Caco-2 (cell line): ENCODE measurements around the gene DNAH10. TPM values are rescaled to one million over a fixed set of nuclear protein-coding genes. Genes with fewer than 3 reads are reported as not detected.

Experiments
- BruUV-seq: library from RNA; stranded (reverse); fragments of 400-500 nt; replicated peaks from 2 replicates; lab custom pipeline; 2021; lab: Mats Ljungman, UMichigan
- CTCF ChIA-PET: fragments of 300-600 bp; sonication (Branson Sonifier 250); formaldehyde crosslinking; loops from one replicate; lab custom pipeline; 2022; ENCODE audit warnings: antibody characterized with exemption; lab: Charles Lee
- POLR2A ChIA-PET: fragments of 300-600 bp; sonication (Branson Sonifier 250); formaldehyde crosslinking; loops from one replicate; lab custom pipeline; 2022; ENCODE audit warnings: antibody characterized with exemption; lab: Charles Lee
- DNase-seq, 2 experiments: peaks; one replicate each; pipeline versions ENCODE4 v3.0.0 to v3.0.0-alpha.2; 2020 to 2022
- H3K27me3 ChIP-seq: replicated peaks from 2 replicates; pipeline ENCODE4 v1.6.0; 2011; ENCODE audit warnings: low read length; ENCODE audit not compliant: control insufficient read depth, insufficient read depth
- H3K36me3 ChIP-seq: 2 replicates; pipeline ENCODE4 v1.5.1; 2011; ENCODE audit warnings: low read length; ENCODE audit not compliant: control insufficient read depth, insufficient read depth
- H3K4me1 ChIP-seq: fragments of 250-450 bp; sonication (Bioruptor Pico); 2 replicates; pipeline ENCODE4 v1.5.1; 2020; ENCODE audit warnings: mild to moderate bottlenecking
- H3K4me3 ChIP-seq: 2 replicates; pipeline ENCODE4 v1.5.1; 2011; ENCODE audit warnings: low read depth, mild to moderate bottlenecking, control low read depth, low read length
- H3K9me3 ChIP-seq: fragments of 250-450 bp; sonication (Bioruptor Pico); 2 replicates; pipeline ENCODE4 v1.5.1; 2020; ENCODE audit warnings: mild to moderate bottlenecking, moderate library complexity
- H3K27ac Mint-ChIP-seq: one replicate; pipeline ENCODE4 v1.8.0; 2022; ENCODE audit warnings: mixed read lengths; ENCODE audit not compliant: unreplicated experiment
- H3K27me3 Mint-ChIP-seq: one replicate; pipeline ENCODE4 v1.8.0; 2022; ENCODE audit warnings: mixed read lengths; ENCODE audit not compliant: insufficient read depth, unreplicated experiment
- H3K36me3 Mint-ChIP-seq: one replicate; pipeline ENCODE4 v1.8.0; 2022; ENCODE audit warnings: mild to moderate bottlenecking, mixed read lengths; ENCODE audit not compliant: insufficient read depth, unreplicated experiment
- H3K4me1 Mint-ChIP-seq: one replicate; pipeline ENCODE4 v1.8.0; 2022; ENCODE audit warnings: low read depth, mixed read lengths; ENCODE audit not compliant: unreplicated experiment
- H3K4me3 Mint-ChIP-seq: one replicate; pipeline ENCODE4 v1.8.0; 2022; ENCODE audit warnings: mild to moderate bottlenecking, moderate library complexity, mixed read lengths; ENCODE audit not compliant: unreplicated experiment
- H3K9me3 Mint-ChIP-seq: one replicate; pipeline ENCODE4 v1.8.0; 2022; ENCODE audit warnings: mixed read lengths; ENCODE audit not compliant: unreplicated experiment
- intact Hi-C: fragments of 100-400 bp; cut with micrococcal nuclease; formaldehyde crosslinking; loops from one replicate; pipeline ENCODE4 v1.10.0; 2022; ENCODE audit not compliant: unreplicated experiment
- total RNA-seq: library from RNA; stranded (reverse); gene quantifications from 2 replicates; pipeline ENCODE4 v1.2.3, GENCODE V29; 2022
- TF ChIP-seq, protein P1 (sequence below), 2 experiments: fragments of 200-600 bp in 1 of 2; IDR thresholded peaks; 1 replicate in 1 of 2; 2 replicates in 1 of 2; pipeline versions ENCODE4 v1.5.1 to v1.8.0; 2011 to 2022; ENCODE audit warnings: antibody characterized with exemption in 1 of 2, control low read depth in 1 of 2, inconsistent platforms in 1 of 2, low read depth in 1 of 2, low read length in 1 of 2, mild to moderate bottlenecking in 1 of 2, moderate library complexity in 1 of 2; ENCODE audit not compliant: insufficient read depth in 1 of 2, severe bottlenecking in 1 of 2, unreplicated experiment in 1 of 2

Gene DNAH10
- total RNA-seq, 1 experiment from 2014 or later: 0.45 TPM

DNA sequence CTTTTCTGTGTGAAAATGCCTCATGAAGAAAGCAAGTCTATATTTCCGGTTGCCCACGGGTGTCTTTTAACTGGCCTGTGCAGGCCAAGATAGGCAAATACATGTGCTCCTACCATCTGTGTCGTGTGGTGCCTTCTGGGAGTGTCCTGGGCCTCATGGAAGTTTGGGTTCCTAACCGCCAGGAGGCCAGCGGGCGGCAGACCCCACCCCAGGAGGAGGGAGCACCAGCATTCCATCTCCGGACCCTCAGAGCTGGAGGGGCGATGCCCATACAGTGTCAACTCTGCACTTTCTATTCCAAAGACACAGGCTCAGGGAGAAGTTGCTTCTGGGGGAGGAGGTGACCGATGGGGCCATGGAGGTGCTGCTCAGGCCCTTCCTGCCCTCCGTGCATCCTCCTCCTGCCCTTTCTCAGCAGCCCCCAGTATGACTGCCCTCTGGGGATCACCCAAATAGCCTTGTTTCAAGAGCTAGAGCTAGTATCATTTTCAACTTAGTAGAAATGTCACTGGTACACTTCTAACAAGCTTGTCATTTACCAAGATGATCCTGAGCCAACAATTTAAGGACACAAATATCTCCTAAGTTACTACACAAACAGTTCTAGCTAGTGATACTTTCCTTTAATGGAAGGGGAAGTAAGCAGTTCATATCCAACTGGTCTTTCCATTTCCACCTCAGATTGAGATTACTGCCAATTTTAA lies 192.7 kb downstream of the DNAH10 start:
- intact Hi-C loops: no loop called here
- TF ChIP-seq, protein P1, sequence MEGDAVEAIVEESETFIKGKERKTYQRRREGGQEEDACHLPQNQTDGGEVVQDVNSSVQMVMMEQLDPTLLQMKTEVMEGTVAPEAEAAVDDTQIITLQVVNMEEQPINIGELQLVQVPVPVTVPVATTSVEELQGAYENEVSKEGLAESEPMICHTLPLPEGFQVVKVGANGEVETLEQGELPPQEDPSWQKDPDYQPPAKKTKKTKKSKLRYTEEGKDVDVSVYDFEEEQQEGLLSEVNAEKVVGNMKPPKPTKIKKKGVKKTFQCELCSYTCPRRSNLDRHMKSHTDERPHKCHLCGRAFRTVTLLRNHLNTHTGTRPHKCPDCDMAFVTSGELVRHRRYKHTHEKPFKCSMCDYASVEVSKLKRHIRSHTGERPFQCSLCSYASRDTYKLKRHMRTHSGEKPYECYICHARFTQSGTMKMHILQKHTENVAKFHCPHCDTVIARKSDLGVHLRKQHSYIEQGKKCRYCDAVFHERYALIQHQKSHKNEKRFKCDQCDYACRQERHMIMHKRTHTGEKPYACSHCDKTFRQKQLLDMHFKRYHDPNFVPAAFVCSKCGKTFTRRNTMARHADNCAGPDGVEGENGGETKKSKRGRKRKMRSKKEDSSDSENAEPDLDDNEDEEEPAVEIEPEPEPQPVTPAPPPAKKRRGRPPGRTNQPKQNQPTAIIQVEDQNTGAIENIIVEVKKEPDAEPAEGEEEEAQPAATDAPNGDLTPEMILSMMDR (IDR thresholded peaks at IDR 0.05; ENCODE audit: insufficient read depth in 1 of 2, low read depth in 1 of 2, low read length in 1 of 2, severe bottlenecking in 1 of 2, unreplicated experiment in 1 of 2): no peak
- H3K27ac Mint-ChIP-seq: no peak overlapping the region
- no peak overlapping the region for H3K4me3 Mint-ChIP-seq
- Histone ChIP-seq H3K27me3 (no peaks in the 10 kb centered on the region), H3K4me1 (peaks cover 3% of the 10 kb centered on the region), H3K36me3 (no peaks in the 10 kb centered on the region), H3K4me3 (no peak overlapping the region), H3K9me3 (no peaks in the 10 kb centered on the region)
- no TSS peak for BruUV-seq
- no peaks in the 10 kb centered on the region for H3K4me1 Mint-ChIP-seq
- no peak for DNase-seq
- no peaks in the 10 kb centered on the region for H3K27me3 Mint-ChIP-seq
- no peaks in the 10 kb centered on the region for H3K9me3 Mint-ChIP-seq
- H3K36me3 Mint-ChIP-seq: no peaks in the 10 kb centered on the region
- POLR2A ChIA-PET: no interaction called here
- CTCF ChIA-PET: interaction anchor here (0.6 to 0.8 kb wide), 2 partner anchors 73 to 141 kb away, joined by 3 read pairs; no protein-coding TSS in a partner anchor

DNA sequence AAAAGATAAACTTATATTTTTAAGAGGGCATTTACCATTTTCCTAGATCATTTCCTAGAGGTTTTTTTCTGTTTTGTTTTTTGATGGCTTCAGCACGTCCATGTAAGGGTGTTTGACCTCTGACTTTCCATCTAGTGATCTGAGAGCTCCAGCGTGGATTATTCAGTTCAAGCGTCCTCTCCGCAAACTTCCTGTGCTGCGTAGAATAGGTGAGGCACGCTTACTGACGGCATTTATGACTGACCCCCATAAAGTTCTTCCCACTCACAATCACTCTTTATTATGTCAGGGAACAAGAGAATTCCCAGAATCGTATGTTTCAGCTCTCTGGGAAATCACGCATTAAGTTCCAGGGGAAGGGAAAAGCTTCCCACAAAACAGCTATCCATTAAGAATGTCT lies 194.1 kb downstream of the DNAH10 start:
- BruUV-seq: no TSS peak
- no peak overlapping the region for H3K4me3 ChIP-seq
- Mint-ChIP-seq H3K27me3 (no peaks in the 10 kb centered on the region), H3K9me3 (no peaks in the 10 kb centered on the region), H3K36me3 (no peaks in the 10 kb centered on the region), H3K4me3 (no peak overlapping the region), H3K4me1 (no peaks in the 10 kb centered on the region), H3K27ac (no peak overlapping the region)
- no peaks in the 10 kb centered on the region for H3K36me3 ChIP-seq
- POLR2A ChIA-PET: no interaction called here
- H3K9me3 ChIP-seq: no peaks in the 10 kb centered on the region
- no peak for DNase-seq
- H3K27me3 ChIP-seq: no peaks in the 10 kb centered on the region
- no peaks in the 10 kb centered on the region for H3K4me1 ChIP-seq
- CTCF ChIA-PET: no interaction called here
- TF ChIP-seq, protein P1 (IDR thresholded peaks at IDR 0.05; ENCODE audit: insufficient read depth in 1 of 2, low read depth in 1 of 2, low read length in 1 of 2, severe bottlenecking in 1 of 2, unreplicated experiment in 1 of 2): no peak
- intact Hi-C loops: no loop called here

DNA sequence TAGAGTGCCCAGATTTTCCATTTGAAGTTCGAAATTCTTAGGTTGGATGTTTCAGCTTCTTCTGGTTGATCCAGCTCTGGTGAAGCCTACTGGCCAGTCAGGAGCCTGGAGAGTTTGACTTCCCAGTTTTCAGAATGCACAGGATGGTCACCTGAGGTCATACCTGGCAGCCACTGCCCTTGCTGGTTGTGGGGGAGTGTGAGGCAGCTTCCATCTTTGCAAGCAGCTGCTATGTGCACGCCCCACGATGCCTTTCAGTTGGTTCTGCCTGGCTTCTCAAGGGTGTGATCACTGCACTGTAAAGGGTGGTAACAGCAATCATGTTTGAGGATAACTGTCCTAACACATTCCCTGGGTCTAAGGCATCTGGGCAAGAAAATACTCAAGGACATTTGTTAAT lies 195.1 kb downstream of the DNAH10 start:
- no peaks in the 10 kb centered on the region for H3K27me3 ChIP-seq
- CTCF ChIA-PET: no interaction called here
- Mint-ChIP-seq H3K36me3 (no peaks in the 10 kb centered on the region), H3K27ac (no peak overlapping the region), H3K9me3 (no peaks in the 10 kb centered on the region), H3K4me1 (no peaks in the 10 kb centered on the region), H3K4me3 (no peak overlapping the region), H3K27me3 (no peaks in the 10 kb centered on the region)
- POLR2A ChIA-PET: no interaction called here
- H3K4me1 ChIP-seq: no peaks in the 10 kb centered on the region
- DNase-seq: no peak
- no peak overlapping the region for H3K4me3 ChIP-seq
- BruUV-seq: no TSS peak
- intact Hi-C loops: no loop called here
- TF ChIP-seq, protein P1 (IDR thresholded peaks at IDR 0.05; ENCODE audit: insufficient read depth in 1 of 2, low read depth in 1 of 2, low read length in 1 of 2, severe bottlenecking in 1 of 2, unreplicated experiment in 1 of 2): no peak
- no peaks in the 10 kb centered on the region for H3K9me3 ChIP-seq
- no peaks in the 10 kb centered on the region for H3K36me3 ChIP-seq
